Measurements from ENCODE around the gene ZNF524.

The ZNF524 gene

DNA sequence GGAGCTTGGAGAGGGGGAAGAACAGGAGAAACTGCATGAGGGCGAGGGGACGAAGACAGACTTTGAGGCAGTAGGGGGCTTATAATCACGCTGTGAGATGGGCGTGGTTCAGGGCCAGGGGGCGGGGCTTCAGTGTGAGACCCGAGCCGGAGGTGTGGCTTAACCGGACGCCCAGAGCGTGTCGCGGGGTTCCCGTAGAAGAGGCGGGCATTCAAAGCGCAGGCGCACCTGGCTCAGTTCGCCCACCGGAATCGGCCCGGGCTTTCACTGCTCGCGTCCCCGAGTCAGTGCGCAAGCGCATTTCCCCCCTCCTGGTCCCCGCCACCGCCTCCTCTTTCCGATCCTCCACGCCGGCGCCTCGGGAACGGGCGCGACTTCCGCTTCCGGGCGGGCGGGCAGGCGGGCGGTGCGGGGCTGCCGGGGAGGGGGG, 5.1 kb downstream of the ZNF524 start:
- peaks cover 24% of the 10 kb centered on the region for H3K4me1 ChIP-seq (ENCODE audit: control insufficient read depth, insufficient read depth, low read length)
- peak overlapping the region; percentile 90 for H3K4me3 ChIP-seq (ENCODE audit: low read length)
- H3K36me3 ChIP-seq (ENCODE audit: insufficient read depth, low read length), result peaks cover 12% of the 10 kb centered on the region
- no peaks in the 10 kb centered on the region for H3K27me3 ChIP-seq (ENCODE audit: control insufficient read depth, insufficient read depth, low read length)
- H3K9me3 ChIP-seq (replicated peaks; ENCODE audit: low read length), result no peaks in the 10 kb centered on the region
- H3K9ac ChIP-seq (ENCODE audit: low read depth, low read length), result peak overlapping the region; percentile 98
- H3K4me2 ChIP-seq (ENCODE audit: low read length), result peak overlapping the region; percentile 97

GRCh38 chr19:55605637-55606470, 5.8 kb downstream of the ZNF524 start, which contains the start of gene ZNF865:
TSS of gene ZNF865 (plus strand) at chr19:55605647. CDS start at chr19:55613619, 7,972 bp downstream.
- Histone ChIP-seq H3K27me3 (ENCODE audit: control insufficient read depth, insufficient read depth, low read length) (no peaks in the 10 kb centered on the region), H3K36me3 (ENCODE audit: insufficient read depth, low read length) (peaks cover 16% of the 10 kb centered on the region), H3K9me3 (replicated peaks; ENCODE audit: low read length) (no peaks in the 10 kb centered on the region), H3K4me2 (ENCODE audit: low read length) (peak within 1 kb of the TSS; percentile 97), H3K4me3 (ENCODE audit: low read length) (peak within 1 kb of the TSS; percentile 90), H3K4me1 (ENCODE audit: control insufficient read depth, insufficient read depth, low read length) (peaks cover 22% of the 10 kb centered on the region), H3K9ac (ENCODE audit: low read depth, low read length) (peak within 1 kb of the TSS; percentile 98)

DNA sequence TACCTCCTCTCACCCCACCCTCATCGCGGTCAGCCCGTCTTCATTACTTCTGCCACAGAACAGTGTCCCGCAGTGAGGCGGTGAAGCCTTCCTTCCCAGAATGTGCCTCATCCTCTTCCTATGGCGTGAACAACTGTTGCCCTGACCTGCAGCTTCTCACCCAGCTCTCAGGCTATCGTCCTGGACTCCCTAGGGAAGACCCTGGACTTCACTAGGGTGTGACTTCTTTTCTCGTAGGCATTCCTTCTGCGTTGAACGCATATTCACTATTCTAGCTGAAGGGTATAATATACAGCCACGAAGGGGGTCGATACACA, 6.3 kb downstream of the ZNF524 start:
- Histone ChIP-seq H3K9me3 (replicated peaks; ENCODE audit: low read length) (no peaks in the 10 kb centered on the region), H3K36me3 (ENCODE audit: insufficient read depth, low read length) (peaks cover 16% of the 10 kb centered on the region), H3K27me3 (ENCODE audit: control insufficient read depth, insufficient read depth, low read length) (no peaks in the 10 kb centered on the region), H3K9ac (ENCODE audit: low read depth, low read length) (peak overlapping the region; percentile 98), H3K4me1 (ENCODE audit: control insufficient read depth, insufficient read depth, low read length) (peaks cover 20% of the 10 kb centered on the region), H3K4me2 (ENCODE audit: low read length) (peak overlapping the region; percentile 97), H3K4me3 (ENCODE audit: low read length) (peak overlapping the region; percentile 90)

- peak overlapping the region; percentile 98 for H3K9ac ChIP-seq (ENCODE audit: low read depth, low read length)
- peaks cover 22% of the 10 kb centered on the region for H3K4me1 ChIP-seq (ENCODE audit: control insufficient read depth, insufficient read depth, low read length)
- peaks cover 19% of the 10 kb centered on the region for H3K36me3 ChIP-seq (ENCODE audit: insufficient read depth, low read length)
- H3K4me3 ChIP-seq (ENCODE audit: low read length), result peak overlapping the region; percentile 90
- H3K27me3 ChIP-seq (ENCODE audit: control insufficient read depth, insufficient read depth, low read length), result no peaks in the 10 kb centered on the region
- peak overlapping the region; percentile 97 for H3K4me2 ChIP-seq (ENCODE audit: low read length)
- H3K9me3 ChIP-seq (replicated peaks; ENCODE audit: low read length), result no peaks in the 10 kb centered on the region
Measured at GRCh38 chr19:55606817-55607216, 6.7 kb downstream of the ZNF524 start.

- H3K9me3 ChIP-seq (replicated peaks; ENCODE audit: low read length), result no peaks in the 10 kb centered on the region
- no peak overlapping the region for H3K9ac ChIP-seq (ENCODE audit: low read depth, low read length)
- H3K4me1 ChIP-seq (ENCODE audit: control insufficient read depth, insufficient read depth, low read length), result peaks cover 21% of the 10 kb centered on the region
- H3K4me2 ChIP-seq (ENCODE audit: low read length), result no peak overlapping the region
- H3K4me3 ChIP-seq (ENCODE audit: low read length), result no peak overlapping the region
- H3K36me3 ChIP-seq (ENCODE audit: insufficient read depth, low read length), result peaks cover 22% of the 10 kb centered on the region
- H3K27me3 ChIP-seq (ENCODE audit: control insufficient read depth, insufficient read depth, low read length), result no peaks in the 10 kb centered on the region
Measured at GRCh38 chr19:55609326-55609725, 9.2 kb downstream of the ZNF524 start.

DNA sequence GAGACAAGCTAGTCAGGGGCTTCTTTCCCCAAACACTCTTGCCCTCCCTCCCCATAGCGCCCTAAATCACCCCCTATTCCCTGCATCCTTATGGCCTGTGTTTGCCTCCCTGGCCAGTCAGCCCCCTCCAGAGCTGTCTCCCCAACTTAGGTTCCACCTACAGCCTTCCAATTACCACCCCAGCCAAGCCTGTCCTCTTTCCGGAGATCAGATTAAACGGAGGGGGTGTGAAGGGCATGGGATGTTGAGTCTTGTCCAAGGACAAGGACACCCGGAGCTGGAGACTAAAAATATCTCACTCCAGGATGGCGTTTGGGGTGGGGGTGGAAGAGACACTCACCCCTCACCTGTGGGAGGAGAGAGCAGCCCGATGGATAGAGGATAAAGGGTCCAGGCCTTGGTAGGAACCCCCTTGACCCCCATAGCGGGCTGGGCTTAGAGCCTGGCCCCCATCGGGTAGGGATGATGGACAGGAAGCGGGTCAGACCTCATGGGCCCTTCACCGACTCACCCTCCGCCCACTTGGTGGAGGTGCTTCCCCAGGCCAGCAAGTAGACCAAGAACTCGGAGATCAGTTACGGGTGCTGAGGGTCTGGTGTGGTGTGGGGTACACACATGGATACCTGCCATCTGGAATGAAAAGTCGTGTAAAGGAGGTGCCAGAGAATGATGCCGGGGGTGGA, 11.4 kb downstream of the ZNF524 start:
- no peak overlapping the region for H3K9ac ChIP-seq (ENCODE audit: low read depth, low read length)
- H3K36me3 ChIP-seq (ENCODE audit: insufficient read depth, low read length), result peaks cover 33% of the 10 kb centered on the region

GRCh38 chr19:55611983-55612645, 12.0 kb downstream of the ZNF524 start:
- H3K9ac ChIP-seq (ENCODE audit: low read depth, low read length), result no peak overlapping the region
- H3K36me3 ChIP-seq (ENCODE audit: insufficient read depth, low read length), result peaks cover 38% of the 10 kb centered on the region
- peaks cover 7% of the 10 kb centered on the region for H3K4me1 ChIP-seq (ENCODE audit: control insufficient read depth, insufficient read depth, low read length)
- no peaks in the 10 kb centered on the region for H3K27me3 ChIP-seq (ENCODE audit: control insufficient read depth, insufficient read depth, low read length)
- H3K4me2 ChIP-seq (ENCODE audit: low read length), result no peak overlapping the region
- H3K4me3 ChIP-seq (ENCODE audit: low read length), result no peak overlapping the region
- H3K9me3 ChIP-seq (replicated peaks; ENCODE audit: low read length), result no peaks in the 10 kb centered on the region

More for the DNA sequence above, 11.4 kb downstream of the ZNF524 start:
- Histone ChIP-seq H3K9me3 (replicated peaks; ENCODE audit: low read length) (no peaks in the 10 kb centered on the region), H3K4me1 (ENCODE audit: control insufficient read depth, insufficient read depth, low read length) (peaks cover 14% of the 10 kb centered on the region), H3K4me2 (ENCODE audit: low read length) (no peak overlapping the region), H3K4me3 (ENCODE audit: low read length) (no peak overlapping the region), H3K27me3 (ENCODE audit: control insufficient read depth, insufficient read depth, low read length) (no peaks in the 10 kb centered on the region)

DNA sequence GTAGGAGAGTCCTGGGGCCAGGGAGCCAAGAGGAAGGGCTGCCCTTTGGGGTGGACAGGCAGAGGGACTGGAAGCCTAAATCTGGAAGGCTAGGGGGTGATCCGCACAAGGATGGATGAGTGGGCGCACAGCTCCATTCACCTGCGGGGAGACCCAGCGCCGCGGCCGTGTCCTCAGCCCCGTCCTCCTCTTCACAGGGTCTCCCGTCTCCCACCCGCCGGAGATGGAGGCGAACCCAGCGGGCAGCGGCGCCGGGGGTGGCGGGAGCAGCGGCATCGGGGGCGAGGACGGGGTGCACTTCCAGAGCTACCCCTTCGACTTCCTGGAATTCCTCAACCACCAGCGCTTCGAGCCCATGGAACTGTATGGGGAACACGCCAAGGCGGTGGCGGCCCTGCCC, 13.3 kb downstream of the ZNF524 start:
- H3K4me2 ChIP-seq (ENCODE audit: low read length), result no peak overlapping the region
- peaks cover 44% of the 10 kb centered on the region for H3K36me3 ChIP-seq (ENCODE audit: insufficient read depth, low read length)
- H3K4me1 ChIP-seq (ENCODE audit: control insufficient read depth, insufficient read depth, low read length), result peaks cover 7% of the 10 kb centered on the region
- H3K9me3 ChIP-seq (replicated peaks; ENCODE audit: low read length), result no peaks in the 10 kb centered on the region
- no peak overlapping the region for H3K4me3 ChIP-seq (ENCODE audit: low read length)
- no peaks in the 10 kb centered on the region for H3K27me3 ChIP-seq (ENCODE audit: control insufficient read depth, insufficient read depth, low read length)
- no peak overlapping the region for H3K9ac ChIP-seq (ENCODE audit: low read depth, low read length)

DNA sequence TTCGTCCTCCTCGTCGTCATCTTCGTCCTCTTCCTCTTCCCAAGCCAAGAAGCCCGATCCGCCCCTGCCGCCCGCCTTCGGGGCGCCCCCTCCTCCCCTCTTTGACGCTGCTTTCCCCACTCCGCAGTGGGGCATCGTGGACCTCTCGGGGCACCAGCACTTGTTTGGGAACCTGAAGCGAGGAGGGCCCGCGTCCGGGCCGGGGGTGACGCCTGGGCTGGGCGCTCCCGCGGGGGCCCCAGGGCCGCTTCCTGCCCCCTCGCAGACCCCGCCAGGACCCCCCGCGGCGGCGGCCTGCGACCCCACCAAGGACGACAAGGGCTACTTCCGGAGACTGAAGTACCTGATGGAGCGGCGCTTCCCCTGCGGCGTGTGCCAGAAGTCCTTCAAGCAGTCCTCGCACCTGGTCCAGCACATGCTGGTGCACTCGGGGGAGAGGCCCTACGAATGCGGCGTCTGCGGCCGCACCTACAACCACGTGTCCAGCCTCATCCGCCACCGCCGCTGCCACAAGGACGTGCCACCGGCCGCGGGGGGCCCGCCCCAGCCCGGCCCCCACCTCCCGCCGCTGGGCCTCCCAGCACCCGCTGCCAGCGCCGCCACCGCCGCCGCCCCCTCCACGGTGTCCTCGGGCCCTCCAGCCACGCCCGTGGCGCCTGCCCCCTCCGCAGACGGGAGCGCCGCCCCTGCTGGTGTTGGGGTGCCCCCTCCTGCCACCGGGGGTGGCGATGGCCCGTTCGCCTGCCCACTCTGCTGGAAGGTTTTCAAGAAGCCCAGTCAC, 14.0 kb downstream of the ZNF524 start:
- H3K36me3 ChIP-seq (ENCODE audit: insufficient read depth, low read length), result peaks cover 43% of the 10 kb centered on the region
- H3K4me3 ChIP-seq (ENCODE audit: low read length), result no peak overlapping the region
- H3K4me1 ChIP-seq (ENCODE audit: control insufficient read depth, insufficient read depth, low read length), result peaks cover 7% of the 10 kb centered on the region
- no peak overlapping the region for H3K4me2 ChIP-seq (ENCODE audit: low read length)
- no peaks in the 10 kb centered on the region for H3K9me3 ChIP-seq (replicated peaks; ENCODE audit: low read length)
- no peaks in the 10 kb centered on the region for H3K27me3 ChIP-seq (ENCODE audit: control insufficient read depth, insufficient read depth, low read length)
- H3K9ac ChIP-seq (ENCODE audit: low read depth, low read length), result no peak overlapping the region

DNA sequence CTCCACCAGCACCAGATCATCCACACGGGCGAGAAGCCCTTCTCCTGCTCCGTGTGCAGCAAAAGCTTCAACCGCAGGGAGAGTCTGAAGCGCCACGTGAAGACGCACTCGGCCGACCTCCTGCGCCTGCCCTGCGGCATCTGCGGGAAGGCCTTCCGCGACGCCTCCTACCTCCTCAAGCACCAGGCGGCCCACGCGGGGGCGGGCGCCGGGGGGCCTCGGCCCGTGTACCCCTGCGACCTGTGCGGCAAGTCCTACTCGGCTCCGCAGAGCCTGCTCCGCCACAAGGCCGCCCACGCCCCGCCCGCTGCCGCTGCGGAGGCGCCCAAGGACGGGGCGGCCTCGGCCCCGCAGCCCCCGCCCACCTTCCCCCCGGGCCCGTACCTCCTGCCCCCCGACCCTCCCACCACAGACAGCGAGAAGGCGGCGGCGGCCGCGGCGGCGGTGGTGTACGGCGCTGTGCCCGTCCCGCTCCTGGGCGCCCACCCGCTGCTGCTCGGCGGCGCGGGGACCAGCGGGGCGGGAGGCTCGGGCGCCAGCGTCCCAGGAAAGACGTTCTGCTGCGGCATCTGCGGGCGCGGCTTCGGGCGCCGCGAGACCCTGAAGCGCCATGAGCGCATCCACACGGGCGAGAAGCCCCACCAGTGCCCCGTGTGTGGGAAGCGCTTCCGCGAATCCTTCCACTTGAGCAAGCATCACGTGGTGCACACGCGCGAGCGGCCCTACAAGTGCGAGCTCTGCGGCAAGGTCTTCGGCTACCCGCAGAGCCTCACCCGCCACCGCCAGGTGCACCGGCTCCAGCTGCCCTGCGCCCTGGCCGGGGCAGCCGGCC, 14.8 kb downstream of the ZNF524 start:
- H3K36me3 ChIP-seq (ENCODE audit: insufficient read depth, low read length), result peaks cover 35% of the 10 kb centered on the region
- no peak overlapping the region for H3K9ac ChIP-seq (ENCODE audit: low read depth, low read length)
- no peaks in the 10 kb centered on the region for H3K27me3 ChIP-seq (ENCODE audit: control insufficient read depth, insufficient read depth, low read length)
- H3K9me3 ChIP-seq (replicated peaks; ENCODE audit: low read length), result no peaks in the 10 kb centered on the region
- no peak overlapping the region for H3K4me2 ChIP-seq (ENCODE audit: low read length)
- peaks cover 7% of the 10 kb centered on the region for H3K4me1 ChIP-seq (ENCODE audit: control insufficient read depth, insufficient read depth, low read length)
- H3K4me3 ChIP-seq (ENCODE audit: low read length), result no peak overlapping the region
